Measurements from ENCODE around the gene TMC4. TPM values are rescaled to one million over a fixed set of nuclear protein-coding genes. Genes with fewer than 3 reads are reported as not detected.

TMC4 gene
- total RNA-seq, 1 experiment from 2014 or later: 38.9 TPM

GRCh38 chr19:54121259-54121658 lies 51.7 kb downstream of the TMC4 start:
- H3K4me1 ChIP-seq: 0 out of 2 replicates have a peak, but pooled peaks cover 3% of the 10 kb centered on the region
- ChIA-PET POLR2A (interaction anchor here (0.7 kb wide), 1 partner anchor 90 kb away, joined by 4 read pairs; no protein-coding TSS in a partner anchor), CTCF (no interaction called here)
- H3K36me3 ChIP-seq (ENCODE audit: control insufficient read depth, insufficient read depth, low read length): peaks cover 4% of the 10 kb centered on the region
- no peak for TF ChIP-seq CTCF (IDR thresholded peaks at IDR 0.05; ENCODE audit: insufficient read depth in 1 of 2, low read depth in 1 of 2, low read length in 1 of 2, severe bottlenecking in 1 of 2, unreplicated experiment in 1 of 2)
- no peak overlapping the region for H3K4me3 Mint-ChIP-seq (ENCODE audit: unreplicated experiment)
- no peaks in the 10 kb centered on the region for H3K9me3 ChIP-seq
- H3K27me3 ChIP-seq (replicated peaks; ENCODE audit: control insufficient read depth, insufficient read depth, low read length): no peaks in the 10 kb centered on the region
- peaks cover 66% of the 10 kb centered on the region for H3K36me3 Mint-ChIP-seq (ENCODE audit: insufficient read depth, unreplicated experiment)
- intact Hi-C loops (cut with micrococcal nuclease; ENCODE audit: unreplicated experiment): no loop called here
- BruUV-seq (replicated peaks): no TSS peak
- H3K9me3 Mint-ChIP-seq (ENCODE audit: unreplicated experiment): no peaks in the 10 kb centered on the region
- H3K27ac Mint-ChIP-seq (ENCODE audit: unreplicated experiment): no peak overlapping the region
- H3K4me1 Mint-ChIP-seq (ENCODE audit: low read depth, unreplicated experiment): no peaks in the 10 kb centered on the region
- DNase-seq: no peak
- no peak overlapping the region for H3K4me3 ChIP-seq (ENCODE audit: low read depth, low read length)
- no peaks in the 10 kb centered on the region for H3K27me3 Mint-ChIP-seq (ENCODE audit: insufficient read depth, unreplicated experiment)

GRCh38 chr19:54115109-54116063 lies 57.6 kb downstream of the TMC4 start, which contains the start of the genes PRPF31 and TFPT:
PRPF31 (plus strand) TSS chr19:54115754; CDS start chr19:54118279, 2,525 bp downstream.
TFPT (minus strand) TSS chr19:54115657; CDS start chr19:54115269, 388 bp downstream.
- TF ChIP-seq CTCF (IDR thresholded peaks at IDR 0.05; ENCODE audit: insufficient read depth in 1 of 2, low read depth in 1 of 2, low read length in 1 of 2, severe bottlenecking in 1 of 2, unreplicated experiment in 1 of 2): no peak
- intact Hi-C loops (cut with micrococcal nuclease; ENCODE audit: unreplicated experiment): loop anchor here (1.0 kb wide), 3 partner anchors 13 to 75 kb away; partner anchors contain the start of genes CNOT3 and NDUFA3
- H3K4me1 Mint-ChIP-seq (ENCODE audit: low read depth, unreplicated experiment): peaks cover 16% of the 10 kb centered on the region
- no peaks in the 10 kb centered on the region for H3K27me3 ChIP-seq (replicated peaks; ENCODE audit: control insufficient read depth, insufficient read depth, low read length)
- 0 out of 2 replicates have a peak, but pooled peaks cover 7% of the 10 kb centered on the region for H3K4me1 ChIP-seq
- peak within 1 kb of the TSS; percentile 96 for H3K27ac Mint-ChIP-seq (ENCODE audit: unreplicated experiment)
- H3K9me3 ChIP-seq: no peaks in the 10 kb centered on the region
- H3K27me3 Mint-ChIP-seq (ENCODE audit: insufficient read depth, unreplicated experiment): no peaks in the 10 kb centered on the region
- ChIA-PET CTCF (interaction anchor here (0.6 to 1.2 kb wide), 5 partner anchors 9 to 262 kb away, joined by 3 to 5 read pairs (median 3); partner anchors contain the start of gene CNOT3), POLR2A (interaction anchor here (0.6 to 2.9 kb wide), 5 partner anchors 12 to 74 kb away, joined by 3 to 31 read pairs (median 4); partner anchors contain the start of genes CNOT3, LENG1 and MBOAT7)
- H3K4me3 Mint-ChIP-seq (ENCODE audit: unreplicated experiment): peak within 1 kb of the TSS; percentile 95
- H3K36me3 Mint-ChIP-seq (ENCODE audit: insufficient read depth, unreplicated experiment): peaks cover 65% of the 10 kb centered on the region
- peaks cover 3% of the 10 kb centered on the region for H3K36me3 ChIP-seq (ENCODE audit: control insufficient read depth, insufficient read depth, low read length)
- peak; percentile 95 to 98 for DNase-seq
- BruUV-seq (replicated peaks): TSS peak; percentile 89
- peak within 1 kb of the TSS; percentile 43 for H3K4me3 ChIP-seq (ENCODE audit: low read depth, low read length)
- no peaks in the 10 kb centered on the region for H3K9me3 Mint-ChIP-seq (ENCODE audit: unreplicated experiment)
